H4 (cell line): Measurements from ENCODE around the gene BPIFB4. TPM values are rescaled to one million over a fixed set of nuclear protein-coding genes. Genes with fewer than 3 reads are reported as not detected.

Experiments used
- DNase-seq: peaks from one replicate; pipeline ENCODE4 v3.0.0-alpha.2; 2015; ENCODE audit warnings: low spot score
- total RNA-seq: library from RNA; depleted of rRNA; stranded (reverse); fragments of >200 nt; shearing (Covaris generic); gene quantifications from 2 replicates; pipeline ENCODE4 v1.2.3, GENCODE V29; 2014

Gene BPIFB4
- total RNA-seq, 1 experiment from 2014 or later, result not detected

- DNase-seq, result no peak
Measured at GRCh38 chr20:33061658-33062028, 17.8 kb upstream of the BPIFB4 start.

GRCh38 chr20:33062105-33062824, 17.2 kb upstream of the BPIFB4 start:
- DNase-seq, result no peak

- no peak for DNase-seq
Measured at GRCh38 chr20:33062825-33063149, 16.7 kb upstream of the BPIFB4 start.

- no peak for DNase-seq
Measured at GRCh38 chr20:33063271-33063670, 16.2 kb upstream of the BPIFB4 start.

- no peak for DNase-seq
Measured at GRCh38 chr20:33064572-33065287, 14.7 kb upstream of the BPIFB4 start.

GRCh38 chr20:33065785-33066184, 13.7 kb upstream of the BPIFB4 start:
- no peak for DNase-seq

- DNase-seq, result no peak
Measured at GRCh38 chr20:33067806-33068205, 11.6 kb upstream of the BPIFB4 start.

- DNase-seq, result no peak
Measured at GRCh38 chr20:33068251-33068939, 11.0 kb upstream of the BPIFB4 start.

- DNase-seq, result no peak
Measured at GRCh38 chr20:33069673-33070072, 9.8 kb upstream of the BPIFB4 start.

GRCh38 chr20:33070111-33071053, 9.1 kb upstream of the BPIFB4 start:
- no peak for DNase-seq

- DNase-seq, result no peak
Measured at GRCh38 chr20:33071198-33071597, 8.2 kb upstream of the BPIFB4 start.

GRCh38 chr20:33072362-33072761, 7.1 kb upstream of the BPIFB4 start:
- no peak for DNase-seq

- no peak for DNase-seq
Measured at GRCh38 chr20:33072813-33073212, 6.6 kb upstream of the BPIFB4 start.

GRCh38 chr20:33074675-33075074, 4.8 kb upstream of the BPIFB4 start:
- DNase-seq, result no peak

- no peak for DNase-seq
Measured at GRCh38 chr20:33075281-33075680, 4.2 kb upstream of the BPIFB4 start.

GRCh38 chr20:33076662-33077372, 2.6 kb upstream of the BPIFB4 start:
- DNase-seq, result peak; percentile 22

- no peak for DNase-seq
Measured at GRCh38 chr20:33081411-33082154, 2.1 kb downstream of the BPIFB4 start.

GRCh38 chr20:33082546-33082945, 3.1 kb downstream of the BPIFB4 start:
- no peak for DNase-seq

GRCh38 chr20:33083544-33084340, 4.3 kb downstream of the BPIFB4 start:
- DNase-seq, result no peak

- no peak for DNase-seq
Measured at GRCh38 chr20:33084722-33085121, 5.3 kb downstream of the BPIFB4 start.
